ENCODE results near the gene SDC1.

DNA sequence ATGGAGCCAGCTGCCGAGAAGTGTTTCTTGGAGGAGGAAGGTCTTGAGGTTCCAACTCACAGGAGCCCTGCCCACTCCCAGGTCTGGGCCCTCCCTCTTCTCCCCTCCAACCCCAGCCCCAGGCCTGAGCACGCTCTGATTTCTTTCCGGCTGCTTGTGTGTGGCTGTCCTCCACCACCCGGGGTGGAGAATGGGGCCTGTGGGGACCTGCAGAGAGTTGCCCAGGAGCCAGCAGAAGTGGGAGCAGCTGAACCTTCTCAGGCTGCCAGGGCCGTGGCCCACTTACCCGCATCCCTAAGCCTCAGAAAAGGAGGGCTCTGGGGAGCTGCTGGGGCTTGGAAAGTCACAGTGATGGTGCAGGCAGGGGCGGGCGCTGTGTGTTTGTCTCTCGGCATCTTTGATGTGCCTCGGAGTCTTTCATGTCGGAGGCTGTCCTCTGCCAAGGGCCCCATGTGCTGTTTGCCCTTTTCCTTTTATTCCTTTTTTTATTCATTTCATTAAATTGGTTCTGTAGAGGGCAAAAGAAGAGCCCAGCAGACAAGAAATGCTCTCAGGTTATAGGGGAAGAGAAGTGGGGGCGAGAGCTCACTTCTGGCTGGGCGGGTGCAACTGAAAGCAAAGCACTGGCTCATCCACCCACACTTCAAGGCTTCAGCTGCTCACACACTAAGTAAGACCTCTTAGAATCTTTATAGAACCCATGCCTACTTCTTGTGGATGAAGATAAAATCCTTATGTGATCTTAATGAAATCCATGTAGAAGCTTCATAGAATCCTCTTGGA is 52.5 kb downstream of the SDC1 start:
- TF ChIP-seq TCF12 (IDR thresholded peaks at IDR 0.05; ENCODE audit: low read depth, low read length) (no peak), JUND (IDR thresholded peaks at IDR 0.05; ENCODE audit: low read length) (no peak), POLR2A (IDR thresholded peaks at IDR 0.05; ENCODE audit: control extremely low read depth in 1 of 2, low read depth in 2 of 2, low read length in 2 of 2) (no peak), SRF (IDR thresholded peaks at IDR 0.05; ENCODE audit: low read depth, low read length) (no peak), CREB1 (IDR thresholded peaks at IDR 0.05) (no peak), SIN3A (conservative IDR thresholded peaks at IDR 0.05 in 1 of 2, IDR thresholded peaks at IDR 0.05 in 1 of 2; ENCODE audit: low read depth in 1 of 2, low read length in 2 of 2) (no peak)
- TF ChIP-seq, protein P1, sequence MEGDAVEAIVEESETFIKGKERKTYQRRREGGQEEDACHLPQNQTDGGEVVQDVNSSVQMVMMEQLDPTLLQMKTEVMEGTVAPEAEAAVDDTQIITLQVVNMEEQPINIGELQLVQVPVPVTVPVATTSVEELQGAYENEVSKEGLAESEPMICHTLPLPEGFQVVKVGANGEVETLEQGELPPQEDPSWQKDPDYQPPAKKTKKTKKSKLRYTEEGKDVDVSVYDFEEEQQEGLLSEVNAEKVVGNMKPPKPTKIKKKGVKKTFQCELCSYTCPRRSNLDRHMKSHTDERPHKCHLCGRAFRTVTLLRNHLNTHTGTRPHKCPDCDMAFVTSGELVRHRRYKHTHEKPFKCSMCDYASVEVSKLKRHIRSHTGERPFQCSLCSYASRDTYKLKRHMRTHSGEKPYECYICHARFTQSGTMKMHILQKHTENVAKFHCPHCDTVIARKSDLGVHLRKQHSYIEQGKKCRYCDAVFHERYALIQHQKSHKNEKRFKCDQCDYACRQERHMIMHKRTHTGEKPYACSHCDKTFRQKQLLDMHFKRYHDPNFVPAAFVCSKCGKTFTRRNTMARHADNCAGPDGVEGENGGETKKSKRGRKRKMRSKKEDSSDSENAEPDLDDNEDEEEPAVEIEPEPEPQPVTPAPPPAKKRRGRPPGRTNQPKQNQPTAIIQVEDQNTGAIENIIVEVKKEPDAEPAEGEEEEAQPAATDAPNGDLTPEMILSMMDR (IDR thresholded peaks at IDR 0.05; ENCODE audit: control extremely low read depth in 1 of 3, insufficient read depth in 1 of 3, low read depth in 1 of 3, low read length in 3 of 3), result no peak
- TF ChIP-seq, protein P2, sequence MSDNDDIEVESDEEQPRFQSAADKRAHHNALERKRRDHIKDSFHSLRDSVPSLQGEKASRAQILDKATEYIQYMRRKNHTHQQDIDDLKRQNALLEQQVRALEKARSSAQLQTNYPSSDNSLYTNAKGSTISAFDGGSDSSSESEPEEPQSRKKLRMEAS (IDR thresholded peaks at IDR 0.05), result no peak
